Stimulated activated CD8-positive, alpha-beta memory T cell treated with anti-CD3 and anti-CD28 coated beads, Interleukin-12 subunit alpha, Interleukin-12 subunit beta, amount 100 ng/mL, for 1 hour (primary cell): ENCODE results near the gene STARD3NL.
"Not testable (repeated sequence)": the region's sequence is repeated elsewhere in the genome, so short reads cannot be mapped to it uniquely, and the experiment has no call there.

Experiments used
- DNase-seq: peaks from one replicate; pipeline ENCODE4 v3.0.0-alpha.2; 2020; ENCODE audit warnings: low read depth

Gene STARD3NL

GRCh38 chr7:38223306-38223705 is 45.3 kb downstream of the STARD3NL start:
- no peak for DNase-seq

GRCh38 chr7:38224392-38224791 is 46.3 kb downstream of the STARD3NL start:
- no peak for DNase-seq

DNA sequence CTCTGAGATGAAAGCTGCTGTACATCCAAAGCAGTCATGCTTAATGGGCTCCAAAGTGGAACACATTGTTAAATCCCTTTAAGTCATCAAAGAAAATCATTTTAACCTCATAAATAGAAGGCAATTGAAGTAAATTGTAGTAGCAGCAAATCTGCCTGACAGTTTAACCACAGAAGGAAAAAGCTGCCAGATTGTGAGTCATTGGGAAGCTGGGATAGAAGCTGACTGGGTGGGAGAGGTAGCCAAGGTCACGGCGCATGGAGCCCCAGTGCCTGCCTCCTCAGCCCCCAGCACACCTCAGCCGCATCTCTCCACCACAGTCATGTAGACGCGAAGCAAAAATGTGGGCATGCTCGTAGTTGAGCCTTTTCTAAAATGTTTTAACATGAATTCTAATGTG is 51.3 kb downstream of the STARD3NL start:
- no peak for DNase-seq

DNA sequence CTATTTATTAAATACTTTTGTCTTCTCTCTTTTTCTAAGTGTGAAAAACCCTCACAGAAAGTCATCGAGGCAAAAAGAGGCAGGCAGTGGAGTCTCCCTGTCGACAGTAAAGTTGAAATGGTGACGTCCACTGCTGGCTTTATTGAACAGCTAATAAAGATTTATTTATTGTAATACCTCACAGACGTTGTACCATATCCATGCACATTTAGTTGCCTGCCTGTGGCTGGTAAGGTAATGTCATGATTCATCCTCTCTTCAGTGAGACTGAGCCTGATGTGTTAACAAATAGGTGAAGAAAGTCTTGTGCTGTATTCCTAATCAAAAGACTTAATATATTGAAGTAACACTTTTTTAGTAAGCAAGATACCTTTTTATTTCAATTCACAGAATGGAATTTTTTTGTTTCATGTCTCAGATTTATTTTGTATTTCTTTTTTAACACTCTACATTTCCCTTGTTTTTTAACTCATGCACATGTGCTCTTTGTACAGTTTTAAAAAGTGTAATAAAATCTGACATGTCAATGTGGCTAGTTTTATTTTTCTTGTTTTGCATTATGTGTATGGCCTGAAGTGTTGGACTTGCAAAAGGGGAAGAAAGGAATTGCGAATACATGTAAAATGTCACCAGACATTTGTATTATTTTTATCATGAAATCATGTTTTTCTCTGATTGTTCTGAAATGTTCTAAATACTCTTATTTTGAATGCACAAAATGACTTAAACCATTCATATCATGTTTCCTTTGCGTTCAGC is 52.0 kb downstream of the STARD3NL start:
- no peak for DNase-seq

GRCh38 chr7:38232502-38233366 is 54.7 kb downstream of the STARD3NL start:
- peak; percentile 58 for DNase-seq

DNA sequence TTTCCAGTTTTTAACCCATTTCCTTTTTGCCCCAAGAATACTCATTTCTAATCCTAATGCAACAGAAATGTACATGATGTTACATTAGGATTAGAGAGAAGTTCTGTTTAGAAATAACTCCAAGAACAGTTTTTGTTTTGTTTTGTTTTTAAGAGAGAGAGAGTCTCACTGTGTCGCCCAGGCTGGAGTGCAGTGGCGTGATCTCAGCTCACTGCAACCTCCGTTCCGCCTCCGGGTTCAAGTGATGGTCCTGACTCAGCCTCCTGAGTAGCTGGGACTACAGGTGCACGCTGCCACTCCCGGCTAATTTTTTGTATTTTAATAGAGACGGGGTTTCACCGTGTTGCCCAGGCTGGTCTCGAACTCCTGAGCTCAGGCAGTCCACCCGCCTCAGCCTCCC is 56.7 kb downstream of the STARD3NL start:
- not testable (repeated sequence) for DNase-seq

- DNase-seq, result no peak
These were observed 57.6 kb downstream of the STARD3NL start for GRCh38 chr7:38235606-38236005.

GRCh38 chr7:38239129-38239528 is 61.1 kb downstream of the STARD3NL start:
- not testable (repeated sequence) for DNase-seq

- DNase-seq, result no peak
These were observed 63.0 kb downstream of the STARD3NL start for GRCh38 chr7:38241071-38241470.

- no peak for DNase-seq
These were observed 64.8 kb downstream of the STARD3NL start for GRCh38 chr7:38242814-38243213.

DNA sequence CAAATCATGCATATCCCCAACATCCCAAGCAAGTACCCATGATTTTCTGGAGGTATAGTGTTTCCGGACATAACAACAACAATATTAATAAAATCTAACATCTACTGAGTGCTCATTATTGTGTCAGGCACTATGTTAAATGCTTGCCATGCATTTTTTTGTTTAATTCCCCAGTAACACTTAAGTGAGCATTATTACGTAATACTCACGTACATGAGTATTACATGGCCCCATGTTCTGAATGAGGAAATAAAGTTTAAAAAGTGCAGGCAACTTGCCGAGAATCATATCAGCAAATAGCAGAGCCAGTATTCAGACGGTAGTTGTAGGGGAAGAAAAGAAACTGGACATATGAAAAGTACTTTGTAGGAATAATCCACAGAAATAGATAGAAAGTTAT is 65.3 kb downstream of the STARD3NL start:
- DNase-seq, result not testable (repeated sequence)

DNA sequence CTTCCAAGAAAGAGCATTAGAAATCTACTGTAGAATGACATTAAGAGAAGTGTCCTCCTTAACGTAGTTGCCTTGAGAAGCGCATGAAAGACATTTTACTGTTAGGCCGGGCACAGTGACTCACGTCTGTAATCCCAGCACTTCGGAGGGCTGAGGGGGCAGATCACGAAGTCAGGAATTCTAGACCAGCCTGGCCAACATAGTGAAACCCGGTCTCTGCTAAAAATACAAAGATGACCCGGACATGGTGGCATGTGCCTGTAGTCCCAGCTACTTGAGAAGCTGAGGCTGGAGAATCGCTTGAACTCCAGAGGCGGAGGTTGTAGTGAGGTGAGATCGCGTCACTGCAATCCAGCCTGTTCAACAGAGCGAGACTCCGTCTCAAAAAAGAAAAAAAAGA is 66.5 kb downstream of the STARD3NL start:
- DNase-seq, result no peak

- no peak for DNase-seq
These were observed 67.4 kb downstream of the STARD3NL start for GRCh38 chr7:38245409-38245977.

- DNase-seq, result no peak
These were observed 70.1 kb downstream of the STARD3NL start for GRCh38 chr7:38248069-38248567.

GRCh38 chr7:38249849-38250248 is 71.8 kb downstream of the STARD3NL start:
- DNase-seq, result not testable (repeated sequence)

DNA sequence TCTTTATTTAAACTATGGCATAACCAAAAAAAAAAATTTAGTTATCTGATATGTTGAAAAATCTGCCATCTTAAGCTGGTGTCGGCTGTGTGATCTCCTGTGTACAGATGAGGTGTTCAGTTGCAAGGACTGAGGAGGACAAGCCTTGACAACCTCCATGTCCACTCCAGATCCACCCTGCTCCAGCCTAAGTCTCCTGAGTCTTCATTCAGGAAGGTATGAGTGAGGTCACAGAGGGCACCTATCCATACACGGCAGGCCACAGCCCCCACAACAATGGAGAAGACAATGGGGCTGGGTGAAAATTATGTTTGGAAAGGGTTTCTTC is 79.3 kb downstream of the STARD3NL start:
- DNase-seq, result no peak

DNA sequence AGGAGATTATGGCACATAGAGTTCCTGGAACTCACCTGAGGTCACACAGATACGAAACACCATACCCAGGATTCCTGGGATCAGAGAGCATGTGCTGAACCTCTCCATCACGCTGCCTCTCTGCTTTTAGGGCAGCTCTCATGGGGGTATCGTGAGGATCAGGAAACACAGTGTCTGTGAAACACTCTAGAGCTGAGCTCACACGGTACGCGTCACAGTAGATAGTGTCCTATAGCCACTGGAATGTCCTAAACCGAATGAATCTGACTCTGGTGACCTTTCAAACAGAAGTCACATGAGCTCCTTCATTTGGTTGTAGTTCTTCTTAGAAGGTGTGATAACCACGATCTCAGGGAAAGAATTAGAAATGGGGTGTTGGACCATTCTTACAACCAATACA is 81.1 kb downstream of the STARD3NL start:
- not testable (repeated sequence) for DNase-seq

DNA sequence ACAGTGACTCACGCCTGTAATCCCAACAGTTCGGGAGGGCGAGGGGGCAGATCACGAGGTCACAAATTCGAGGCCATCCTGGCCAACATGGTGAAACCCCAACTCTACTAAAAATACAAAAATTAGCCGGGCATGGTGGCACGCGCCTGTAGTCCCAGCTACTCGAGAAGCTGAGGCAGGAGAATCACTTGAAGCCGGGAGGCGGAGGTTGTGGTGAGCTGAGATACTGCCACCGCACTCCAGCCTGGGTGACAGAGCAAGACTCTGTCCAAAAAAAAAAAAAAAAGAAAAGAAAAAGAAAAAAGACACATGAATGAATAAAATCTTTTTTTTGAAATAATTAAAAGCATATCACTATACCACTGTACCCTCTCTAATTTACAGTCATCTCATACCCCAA is 83.6 kb downstream of the STARD3NL start:
- DNase-seq, result not testable (repeated sequence)

DNA sequence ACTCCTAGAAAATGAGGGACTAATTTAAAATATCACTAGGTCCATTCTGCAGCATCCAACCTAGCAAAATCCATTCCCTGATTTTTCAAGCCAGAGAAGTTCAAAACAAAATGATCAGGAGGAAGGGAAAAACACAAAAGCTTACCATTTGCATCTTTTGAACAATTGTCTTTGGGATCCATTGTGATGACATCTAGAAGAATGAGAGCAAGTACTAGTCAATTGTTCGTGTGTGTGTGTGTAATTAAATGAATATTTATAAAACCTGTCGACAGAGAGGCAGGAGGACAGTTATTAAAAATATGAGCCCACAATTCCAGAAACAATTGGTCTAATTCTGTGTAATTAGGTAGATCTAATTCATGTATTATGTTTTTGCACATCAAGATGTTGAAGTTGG is 84.0 kb downstream of the STARD3NL start:
- DNase-seq, result not testable (repeated sequence)

DNA sequence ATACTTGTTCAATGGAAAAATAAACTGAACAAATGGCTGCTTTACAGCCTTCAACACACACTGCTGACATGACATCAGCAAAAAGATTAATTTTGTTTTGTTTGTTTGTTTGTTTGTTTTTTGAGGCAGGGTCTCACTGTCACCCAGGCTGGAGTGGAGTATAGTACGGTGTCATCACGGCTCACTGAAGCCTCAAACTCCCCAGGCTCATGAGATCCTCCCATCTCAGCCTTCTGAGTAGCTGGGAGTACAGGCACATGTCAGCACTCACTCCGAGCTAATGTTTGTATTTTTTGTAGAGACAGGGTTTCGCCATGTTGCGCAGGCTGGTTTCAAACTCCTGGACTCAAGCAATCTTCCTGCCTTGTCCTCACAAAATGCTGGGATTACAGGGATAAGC is 84.5 kb downstream of the STARD3NL start:
- no peak for DNase-seq

DNA sequence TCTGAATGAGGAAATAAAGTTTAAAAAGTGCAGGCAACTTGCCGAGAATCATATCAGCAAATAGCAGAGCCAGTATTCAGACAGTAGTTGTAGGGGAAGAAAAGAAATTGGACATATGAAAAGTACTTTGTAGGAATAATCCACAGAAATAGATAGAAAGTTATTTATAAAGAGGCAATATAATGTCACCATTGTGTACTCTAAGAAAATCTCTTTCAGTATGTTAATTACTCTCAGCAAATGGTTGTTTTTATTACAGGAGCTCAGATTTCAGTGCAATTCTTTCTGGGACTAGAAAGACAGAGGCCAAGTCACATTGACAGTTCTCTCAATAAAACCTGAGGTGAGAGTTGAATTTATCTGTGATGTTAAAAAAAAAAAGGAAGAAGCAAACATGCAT is 85.2 kb downstream of the STARD3NL start:
- not testable (repeated sequence) for DNase-seq

DNA sequence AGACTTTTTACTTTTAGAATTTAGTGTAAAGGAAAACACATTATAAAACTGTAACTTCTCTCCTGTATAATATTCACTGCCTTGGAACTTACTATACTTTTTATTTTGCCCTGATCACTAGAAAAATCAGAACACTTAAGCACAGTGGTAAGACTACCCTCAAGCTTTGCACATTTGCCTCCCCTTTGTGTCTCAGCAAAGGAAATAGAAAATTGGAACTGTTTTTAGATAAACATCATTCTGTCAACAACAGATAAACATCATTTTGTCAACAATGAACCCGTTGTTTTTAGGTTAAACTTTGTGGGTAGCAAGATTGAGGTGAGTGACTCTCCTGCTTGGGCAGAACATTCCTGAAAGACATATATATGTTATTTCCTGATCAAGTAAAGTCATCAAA is 86.6 kb downstream of the STARD3NL start:
- not testable (repeated sequence) for DNase-seq

- DNase-seq, result not testable (repeated sequence)
These were observed 87.9 kb downstream of the STARD3NL start for GRCh38 chr7:38265958-38266357.
